Colon (tissue), 2 donors: ENCODE data around the gene PBX1.

Source experiments
- FAIRE-seq: peaks from 2 replicates; lab custom pipeline; 2012; peaks lifted over from hg19 to GRCh38; lab: Jason Lieb, UNC
- donor health status: control.
- donor health status: control.

PBX1 gene

GRCh38 chr1:164563721-164564360 lies 4.9 kb downstream of the PBX1 start:
- no peak for FAIRE-seq

GRCh38 chr1:164564378-164564777 lies 5.4 kb downstream of the PBX1 start:
- FAIRE-seq, result no peak

- no peak for FAIRE-seq
Observed at GRCh38 chr1:164565357-164565756, 6.4 kb downstream of the PBX1 start.

GRCh38 chr1:164567774-164568173 lies 8.8 kb downstream of the PBX1 start:
- FAIRE-seq, result no peak

- no peak for FAIRE-seq
Observed at GRCh38 chr1:164569241-164569640, 10.3 kb downstream of the PBX1 start.

- FAIRE-seq, result no peak
Observed at GRCh38 chr1:164569866-164570265, 10.9 kb downstream of the PBX1 start.

- FAIRE-seq, result no peak
Observed at GRCh38 chr1:164571333-164571732, 12.3 kb downstream of the PBX1 start.

- no peak for FAIRE-seq
Observed at GRCh38 chr1:164575356-164575886, 16.4 kb downstream of the PBX1 start.

GRCh38 chr1:164576291-164577271 lies 17.6 kb downstream of the PBX1 start:
- FAIRE-seq, result no peak

GRCh38 chr1:164577291-164577690 lies 18.3 kb downstream of the PBX1 start:
- FAIRE-seq, result no peak

- FAIRE-seq, result no peak
Observed at GRCh38 chr1:164578479-164579200, 19.7 kb downstream of the PBX1 start.

GRCh38 chr1:164579381-164579780 lies 20.4 kb downstream of the PBX1 start:
- FAIRE-seq, result no peak

- FAIRE-seq, result no peak
Observed at GRCh38 chr1:164581762-164582161, 22.8 kb downstream of the PBX1 start.

GRCh38 chr1:164583196-164583595 lies 24.2 kb downstream of the PBX1 start:
- no peak for FAIRE-seq

- FAIRE-seq, result no peak
Observed at GRCh38 chr1:164583835-164584539, 25.0 kb downstream of the PBX1 start.

- FAIRE-seq, result no peak
Observed at GRCh38 chr1:164586591-164586990, 27.6 kb downstream of the PBX1 start.

- FAIRE-seq, result no peak
Observed at GRCh38 chr1:164587617-164588501, 28.9 kb downstream of the PBX1 start.

- FAIRE-seq, result no peak
Observed at GRCh38 chr1:164588516-164589341, 29.7 kb downstream of the PBX1 start.

- no peak for FAIRE-seq
Observed at GRCh38 chr1:164589408-164589807, 30.4 kb downstream of the PBX1 start.

GRCh38 chr1:164589961-164590507 lies 31.1 kb downstream of the PBX1 start:
- FAIRE-seq, result no peak
